ENCODE data around the gene TMEM51.

Gene TMEM51

GRCh38 chr1:15117671-15118325 is 35.7 kb upstream of the TMEM51 start:
- TF ChIP-seq CTCF (IDR thresholded peaks at IDR 0.05; ENCODE audit: insufficient read depth, missing control alignments) = no peak
- DNase-seq (ENCODE audit: insufficient read length, low spot score) (no peak), FAIRE-seq (no peak)

- no peak for FAIRE-seq
- no peak for DNase-seq (ENCODE audit: insufficient read length, low spot score)
- TF ChIP-seq CTCF (IDR thresholded peaks at IDR 0.05; ENCODE audit: insufficient read depth, missing control alignments) = no peak
Measured at GRCh38 chr1:15118579-15118978, 35.0 kb upstream of the TMEM51 start.

GRCh38 chr1:15120251-15120945 is 33.1 kb upstream of the TMEM51 start:
- no peak for TF ChIP-seq CTCF (IDR thresholded peaks at IDR 0.05; ENCODE audit: insufficient read depth, missing control alignments)
- no peak for FAIRE-seq
- peak; percentile 38 for DNase-seq (ENCODE audit: insufficient read length, low spot score)

GRCh38 chr1:15122331-15122730 is 31.2 kb upstream of the TMEM51 start:
- no peak for TF ChIP-seq CTCF (IDR thresholded peaks at IDR 0.05; ENCODE audit: insufficient read depth, missing control alignments)
- FAIRE-seq (no peak), DNase-seq (ENCODE audit: insufficient read length, low spot score) (no peak)

- no peak for TF ChIP-seq CTCF (IDR thresholded peaks at IDR 0.05; ENCODE audit: insufficient read depth, missing control alignments)
- no peak for DNase-seq (ENCODE audit: insufficient read length, low spot score)
Measured at GRCh38 chr1:15123270-15123669, 30.3 kb upstream of the TMEM51 start.

GRCh38 chr1:15123925-15124324 is 29.6 kb upstream of the TMEM51 start:
- TF ChIP-seq CTCF (IDR thresholded peaks at IDR 0.05; ENCODE audit: insufficient read depth, missing control alignments) = no peak
- FAIRE-seq (no peak), DNase-seq (ENCODE audit: insufficient read length, low spot score) (no peak)

More at GRCh38 chr1:15123270-15123669, 30.3 kb upstream of the TMEM51 start:
- no peak for FAIRE-seq
